OCI-LY7 (cell line): ENCODE results near the gene ACTL8. TPM values are rescaled to one million over a fixed set of nuclear protein-coding genes. Genes with fewer than 3 reads are reported as not detected.

Experiments
- BruUV-seq: library from RNA; stranded (reverse); fragments of 400-500 nt; replicated peaks from 2 replicates; lab custom pipeline; 2021; lab: Mats Ljungman, UMichigan
- CTCF ChIA-PET: fragments of 300-600 bp; sonication (Branson Sonifier 250); formaldehyde crosslinking; loops from one replicate; lab custom pipeline; 2022; ENCODE audit warnings: antibody characterized with exemption; ENCODE audit not compliant: unreplicated experiment; lab: Charles Lee
- POLR2A ChIA-PET: fragments of 300-600 bp; sonication (Branson Sonifier 250); formaldehyde crosslinking; loops from one replicate; lab custom pipeline; 2022; ENCODE audit warnings: antibody characterized with exemption; lab: Charles Lee
- DNase-seq: peaks from one replicate; pipeline ENCODE4 v3.0.0-alpha.2; 2015; ENCODE audit warnings: low spot score
- H2AFZ ChIP-seq: fragments of 200-600 bp; sonication (generic), shearing (Covaris generic); 2 replicates; pipeline ENCODE4 v1.6.1; 2014; ENCODE audit warnings: mild to moderate bottlenecking, antibody characterized with exemption, low read length, moderate library complexity
- H3K27ac ChIP-seq: fragments of 200-600 bp; sonication (generic); 2 replicates; pipeline ENCODE4 v1.5.1; 2014; ENCODE audit warnings: mixed run types, low read depth, mild to moderate bottlenecking, moderate library complexity, low read length, inconsistent platforms; ENCODE audit not compliant: poor library complexity, severe bottlenecking
- H3K36me3 ChIP-seq: fragments of 200-600 bp; sonication (generic); 2 replicates; pipeline ENCODE4 v1.6.1; 2014; ENCODE audit warnings: mild to moderate bottlenecking, antibody characterized with exemption, low read length, moderate library complexity, mixed read lengths; ENCODE audit not compliant: insufficient read depth
- H3K4me1 ChIP-seq: fragments of 200-600 bp; sonication (generic); 2 replicates; pipeline ENCODE4 v1.5.1; 2014; ENCODE audit warnings: mild to moderate bottlenecking, low read length; ENCODE audit not compliant: insufficient read depth, poor library complexity, severe bottlenecking
- H3K4me2 ChIP-seq: fragments of 200-600 bp; sonication (generic); 2 replicates; pipeline ENCODE4 v1.6.1; 2014; ENCODE audit warnings: mild to moderate bottlenecking, low read length
- H3K4me3 ChIP-seq: fragments of 200-600 bp; sonication (generic); 2 replicates; pipeline ENCODE4 v1.5.1; 2014; ENCODE audit warnings: mild to moderate bottlenecking, low read depth, low read length; ENCODE audit not compliant: poor library complexity, severe bottlenecking
- H3K79me2 ChIP-seq: fragments of 200-600 bp; sonication (generic); 2 replicates; pipeline ENCODE4 v1.6.1; 2016; ENCODE audit warnings: low read depth, mild to moderate bottlenecking, low read length, moderate library complexity, mixed read lengths; ENCODE audit not compliant: insufficient read depth
- H3K9me2 ChIP-seq: fragments of 200-600 bp; sonication (generic); 2 replicates; pipeline ENCODE4 v1.6.1; 2016; ENCODE audit warnings: mild to moderate bottlenecking, low read length, mixed read lengths; ENCODE audit not compliant: insufficient read depth
- H3K9me3 ChIP-seq: fragments of 200-600 bp; sonication (generic); 2 replicates; pipeline ENCODE4 v1.6.1; 2014; ENCODE audit warnings: mild to moderate bottlenecking, mixed run types, low read length, mixed read lengths
- H4K20me1 ChIP-seq: fragments of 200-600 bp; sonication (generic); 2 replicates; pipeline ENCODE4 v1.6.1; 2014; ENCODE audit warnings: mild to moderate bottlenecking, antibody characterized with exemption, low read length, moderate library complexity, mixed read lengths; ENCODE audit not compliant: insufficient read depth
- CTCF ChIP-seq: fragments of 200-600 bp; sonication (generic); conservative IDR thresholded peaks from 2 replicates; pipeline ENCODE4 v1.5.1; 2014; ENCODE audit warnings: mild to moderate bottlenecking, antibody characterized with exemption, low read length, moderate library complexity, mixed read lengths
- EZH2phosphoT487 ChIP-seq: fragments of 200-600 bp; sonication (generic); IDR thresholded peaks from 2 replicates; pipeline ENCODE4 v1.6.1; 2018; ENCODE audit warnings: low read depth, borderline replicate concordance, mild to moderate bottlenecking, mixed run types, antibody characterized with exemption, low read length, moderate library complexity, mixed read lengths
- intact Hi-C: fragments of 100-400 bp; cut with micrococcal nuclease; formaldehyde crosslinking; loops from one replicate; pipeline ENCODE4 v1.10.0; 2022; ENCODE audit not compliant: unreplicated experiment
- total RNA-seq, 2 experiments: library from RNA; depleted of rRNA in 1 of 2; stranded (reverse); fragments of >200 nt in 1 of 2; shearing (Covaris generic) in 1 of 2; gene quantifications; 2 replicates each; pipeline ENCODE4 v1.2.3, GENCODE V29; 2014 to 2022

ACTL8 gene
- total RNA-seq, 2 experiments from 2014 or later, result not detected

- Histone ChIP-seq H4K20me1 (no peaks in the 10 kb centered on the region), H3K36me3 (no peaks in the 10 kb centered on the region), H3K4me2 (no peak overlapping the region), H3K4me1 (no peaks in the 10 kb centered on the region), H3K9me2 (no peaks in the 10 kb centered on the region), H2AFZ (no peak overlapping the region), H3K27ac (no peak overlapping the region), H3K79me2 (no peaks in the 10 kb centered on the region), H3K9me3 (no peaks in the 10 kb centered on the region), H3K4me3 (no peak overlapping the region)
- POLR2A ChIA-PET, result no interaction called here
- DNase-seq, result no peak
- intact Hi-C loops, result no loop called here
- no TSS peak for BruUV-seq
- TF ChIP-seq CTCF (no peak), EZH2phosphoT487 (no peak)
- CTCF ChIA-PET, result no interaction called here
These were observed 97.2 kb downstream of the ACTL8 start for GRCh38 chr1:17852383-17852782.

- no peaks in the 10 kb centered on the region for H3K9me3 ChIP-seq
- POLR2A ChIA-PET, result no interaction called here
- H3K36me3 ChIP-seq, result no peaks in the 10 kb centered on the region
- no peaks in the 10 kb centered on the region for H3K9me2 ChIP-seq
- TF ChIP-seq CTCF, result no peak
- TF ChIP-seq EZH2phosphoT487, result no peak
- DNase-seq, result no peak
- H4K20me1 ChIP-seq, result no peaks in the 10 kb centered on the region
- intact Hi-C loops, result no loop called here
- H3K4me2 ChIP-seq, result no peak overlapping the region
- no peaks in the 10 kb centered on the region for H3K4me1 ChIP-seq
- no peak overlapping the region for H2AFZ ChIP-seq
- CTCF ChIA-PET, result no interaction called here
- BruUV-seq, result no TSS peak
- H3K4me3 ChIP-seq, result no peak overlapping the region
- no peaks in the 10 kb centered on the region for H3K79me2 ChIP-seq
- H3K27ac ChIP-seq, result no peak overlapping the region
These were observed 98.3 kb downstream of the ACTL8 start for GRCh38 chr1:17853241-17853935.

- Histone ChIP-seq H3K4me3 (no peak overlapping the region), H4K20me1 (no peaks in the 10 kb centered on the region; the same call in 1 of the 2 replicates), H3K9me3 (no peaks in the 10 kb centered on the region), H3K9me2 (no peaks in the 10 kb centered on the region), H3K27ac (no peak overlapping the region), H3K79me2 (no peaks in the 10 kb centered on the region), H3K36me3 (no peaks in the 10 kb centered on the region), H3K4me2 (no peak overlapping the region), H2AFZ (no peak overlapping the region), H3K4me1 (no peaks in the 10 kb centered on the region)
- ChIA-PET POLR2A (no interaction called here), CTCF (no interaction called here)
- TF ChIP-seq EZH2phosphoT487 (no peak), CTCF (no peak)
- intact Hi-C loops, result no loop called here
- no peak for DNase-seq
- no TSS peak for BruUV-seq
These were observed 101.5 kb downstream of the ACTL8 start for GRCh38 chr1:17856496-17857108.
